SK-N-SH treated with all-trans-retinoic acid at 6 μM for 48 hours (cell line): Measurements from ENCODE around the gene UCHL3.
A peak's percentile ranks its signal among the peaks of the same experiment; 100 is the strongest.

ENCODE experiments used
- ATAC-seq: fragments of 200-7000 bp; cut with Tn5 transposase; 3 replicates; pipeline ENCODE4 v1.9.1; 2020; ENCODE audit warnings: mild to moderate bottlenecking, moderate library complexity
- ARNTL ChIP-seq: fragments of 450-650 bp; formaldehyde crosslinking; IDR thresholded peaks from 2 replicates; pipeline ENCODE4 v1.5.0; 2020; ENCODE audit warnings: low read depth, mild to moderate bottlenecking, moderate library complexity, borderline replicate concordance
- BACH2 ChIP-seq: fragments of 250-450 bp; sonication (Bioruptor Pico); IDR thresholded peaks from 2 replicates; pipeline ENCODE4 v1.9.0; 2021; ENCODE audit warnings: mild to moderate bottlenecking, borderline replicate concordance
- CREB5 ChIP-seq: fragments of 250-450 bp; sonication (Bioruptor Pico); IDR thresholded peaks from 2 replicates; pipeline ENCODE4 v1.5.1; 2020; ENCODE audit warnings: low read depth, mild to moderate bottlenecking, moderate library complexity
- CSDC2 ChIP-seq: fragments of 250-450 bp; sonication (Bioruptor Pico); IDR thresholded peaks from 2 replicates; pipeline ENCODE4 v1.5.0; 2020; ENCODE audit warnings: mild to moderate bottlenecking, moderate library complexity
- GLIS3 ChIP-seq: fragments of 250-450 bp; sonication (Bioruptor Pico); IDR thresholded peaks from 2 replicates; pipeline ENCODE4 v1.5.0; 2020; ENCODE audit warnings: mild to moderate bottlenecking, moderate library complexity
- OSR1 ChIP-seq: fragments of 250-450 bp; sonication (Bioruptor Pico); IDR thresholded peaks from 2 replicates; pipeline ENCODE4 v1.8.0; 2022; ENCODE audit warnings: moderate library complexity, mild to moderate bottlenecking, inconsistent platforms
- PATZ1 ChIP-seq: fragments of 250-450 bp; sonication (Bioruptor Pico); IDR thresholded peaks from 2 replicates; pipeline ENCODE4 v1.8.0; 2020; ENCODE audit warnings: mild to moderate bottlenecking, moderate library complexity, borderline replicate concordance
- PPARA ChIP-seq: fragments of 250-450 bp; sonication (Bioruptor Pico); IDR thresholded peaks from 2 replicates; pipeline ENCODE4 v1.5.0; 2020; ENCODE audit warnings: mild to moderate bottlenecking, borderline replicate concordance
- RARB ChIP-seq: fragments of 250-450 bp; sonication (Bioruptor Pico); IDR thresholded peaks from 2 replicates; pipeline ENCODE4 v1.8.0; 2021; ENCODE audit warnings: mild to moderate bottlenecking, moderate library complexity
- SNAI2 ChIP-seq: fragments of 250-450 bp; sonication (Bioruptor Pico); IDR thresholded peaks from 2 replicates; pipeline ENCODE4 v1.5.0; 2020; ENCODE audit warnings: mild to moderate bottlenecking, moderate library complexity
- TCF4 ChIP-seq: fragments of 250-450 bp; sonication (Bioruptor Pico); IDR thresholded peaks from 2 replicates; pipeline ENCODE4 v1.8.0; 2021; ENCODE audit warnings: mild to moderate bottlenecking, moderate library complexity, borderline replicate concordance
- TOX ChIP-seq: fragments of 250-450 bp; sonication (Bioruptor Pico); IDR thresholded peaks from 2 replicates; pipeline ENCODE4 v1.8.0; 2021; ENCODE audit warnings: mild to moderate bottlenecking, moderate library complexity, borderline replicate concordance
- TSHZ2 ChIP-seq: fragments of 250-450 bp; sonication (Bioruptor Pico); IDR thresholded peaks from 2 replicates; pipeline ENCODE4 v1.5.0; 2020; ENCODE audit warnings: mild to moderate bottlenecking, moderate library complexity
- ZC3H10 ChIP-seq: fragments of 250-450 bp; sonication (Bioruptor Pico); IDR thresholded peaks from 2 replicates; pipeline ENCODE4 v1.5.1; 2021; ENCODE audit warnings: mild to moderate bottlenecking, moderate library complexity
- ZFP3 ChIP-seq: fragments of 250-450 bp; sonication (Bioruptor Pico); IDR thresholded peaks from 2 replicates; pipeline ENCODE4 v1.5.0; 2020; ENCODE audit warnings: mild to moderate bottlenecking, moderate library complexity
- ZFP30 ChIP-seq: fragments of 450-650 bp; formaldehyde crosslinking; IDR thresholded peaks from 2 replicates; pipeline ENCODE4 v1.5.0; 2022; ENCODE audit warnings: mild to moderate bottlenecking, moderate library complexity
- ZNF565 ChIP-seq: fragments of 450-650 bp; formaldehyde crosslinking; conservative IDR thresholded peaks from 2 replicates; pipeline ENCODE4 v1.5.0; 2020; ENCODE audit warnings: low read depth, mild to moderate bottlenecking, moderate library complexity
- ZNF70 ChIP-seq: fragments of 450-650 bp; formaldehyde crosslinking; IDR thresholded peaks from 2 replicates; pipeline ENCODE4 v1.5.0; 2020; ENCODE audit warnings: mild to moderate bottlenecking, moderate library complexity
- ZNF8 ChIP-seq: fragments of 450-650 bp; formaldehyde crosslinking; IDR thresholded peaks from 2 replicates; pipeline ENCODE4 v1.5.0; 2020; ENCODE audit warnings: mild to moderate bottlenecking, moderate library complexity
- TF ChIP-seq, protein P1 (sequence below): fragments of 250-450 bp; sonication (Bioruptor Pico); IDR thresholded peaks from 2 replicates; pipeline ENCODE4 v1.5.1; 2021; ENCODE audit warnings: mild to moderate bottlenecking, moderate library complexity

The UCHL3 gene

DNA sequence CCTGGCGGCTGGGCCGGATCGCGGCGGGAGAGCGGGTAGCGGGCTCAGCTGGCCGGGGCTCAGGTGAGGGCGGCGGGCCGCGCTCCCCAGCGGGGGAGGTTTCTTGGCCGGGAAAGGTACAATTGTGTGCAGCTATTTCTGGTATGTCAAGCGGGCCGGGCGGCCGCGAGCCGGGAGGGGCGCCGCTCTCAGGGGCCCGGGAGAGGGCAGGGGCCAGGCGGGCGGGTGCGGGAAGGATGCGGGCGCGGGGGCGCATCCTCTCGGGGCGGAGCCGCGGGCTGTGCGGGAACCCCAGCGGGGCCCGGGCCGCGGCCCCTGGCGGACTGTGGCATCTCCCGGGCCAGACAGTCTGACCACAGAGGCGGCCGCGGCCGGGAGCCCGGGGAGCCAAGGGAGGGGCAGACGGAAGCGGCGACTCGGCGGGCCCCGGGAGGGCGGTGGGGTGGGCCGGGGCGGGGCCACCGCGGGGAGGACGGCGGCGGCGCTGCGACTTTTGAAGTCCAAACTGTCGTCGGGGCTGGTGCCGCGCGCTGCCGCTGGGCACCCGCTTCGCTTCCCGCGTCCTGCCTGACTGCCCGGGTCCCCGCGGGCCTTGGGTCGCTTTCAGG lies 86.3 kb downstream of the UCHL3 start, which contains the start of gene LMO7 (continued):
- TF ChIP-seq CREB5 (CRISPR knock-in tag): no peak
- no peak for TF ChIP-seq PPARA
- no peak for TF ChIP-seq TCF4 (CRISPR knock-in tag)
- TF ChIP-seq ZNF8: no peak
- TF ChIP-seq TOX (CRISPR knock-in tag): no peak
- no peak for TF ChIP-seq GLIS3 (CRISPR knock-in tag)
- TF ChIP-seq OSR1 (CRISPR knock-in tag): no peak
- no peak for TF ChIP-seq PATZ1
- no peak for TF ChIP-seq RARB
- TF ChIP-seq CSDC2 (CRISPR knock-in tag): no peak

DNA sequence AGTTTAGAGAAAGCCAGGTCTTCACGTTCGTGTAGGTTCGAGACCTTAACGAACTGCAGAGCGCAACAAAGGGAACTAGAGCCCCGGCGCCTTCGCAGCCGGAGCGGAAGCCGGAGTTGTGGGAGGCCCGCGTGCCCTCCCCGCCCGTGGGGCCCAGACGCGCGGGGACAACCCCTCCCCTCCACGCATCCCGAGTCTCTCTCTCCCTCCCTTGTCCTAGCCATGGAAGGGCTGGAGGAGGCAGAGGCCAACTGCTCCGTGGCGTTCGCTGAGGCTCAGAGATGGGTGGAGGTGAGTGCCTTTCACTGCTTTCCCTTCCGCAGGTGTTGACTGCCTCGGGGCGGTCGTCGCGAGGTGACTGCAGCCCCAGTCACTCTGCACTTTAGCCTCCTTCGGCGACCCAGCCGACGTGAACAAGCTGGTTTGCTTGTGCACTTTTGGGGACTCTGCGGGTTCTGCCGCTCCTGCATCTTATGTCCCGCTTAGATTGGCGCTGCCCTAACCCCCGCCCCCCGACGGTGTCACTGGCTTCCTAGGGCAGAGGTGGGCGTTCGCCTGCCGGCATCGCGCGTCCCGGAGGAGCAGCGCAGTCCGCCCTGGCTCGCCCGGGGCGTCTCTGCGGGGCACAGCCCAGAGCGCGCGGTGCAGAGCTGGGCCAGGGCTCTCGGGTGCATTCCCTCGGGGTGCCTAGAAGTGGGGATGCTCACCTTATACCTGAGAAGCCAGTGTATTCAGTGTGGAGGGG lies 87.0 kb downstream of the UCHL3 start:
- peak; percentile 71 for ATAC-seq
- no peak for TF ChIP-seq ZNF70 (CRISPR knock-in tag)

DNA sequence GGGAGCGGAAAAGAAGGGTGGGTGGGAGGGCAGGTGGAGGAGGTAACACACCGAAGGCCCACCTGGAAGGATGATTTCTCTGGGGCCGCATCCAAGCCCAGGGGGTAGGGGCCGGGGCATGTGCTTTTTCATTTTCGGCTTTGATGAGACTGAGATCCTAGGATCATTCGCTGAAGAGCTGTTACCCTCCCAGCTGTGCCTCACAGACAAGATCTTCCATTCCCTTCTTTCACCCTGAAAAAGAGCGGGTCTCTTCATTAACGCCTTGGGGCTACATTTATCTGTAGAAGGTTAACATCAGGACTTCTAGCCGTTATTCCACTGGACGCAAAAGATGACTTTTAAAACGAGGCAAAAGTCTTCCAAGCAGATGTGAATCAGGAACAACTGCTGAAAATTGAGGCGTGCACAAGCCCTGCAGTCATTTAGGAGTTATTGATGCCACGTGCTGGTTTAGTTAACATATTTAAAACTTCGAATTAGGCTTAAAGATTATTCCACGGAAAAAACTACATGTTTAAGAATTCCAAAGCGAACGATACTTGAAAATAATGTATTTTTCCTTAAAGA lies 87.7 kb downstream of the UCHL3 start:
- peak; percentile 13; the same call in 2 of the 3 replicates for ATAC-seq

GRCh38 chr13:75639454-75639853 lies 89.9 kb downstream of the UCHL3 start:
- ATAC-seq: no peak
- TF ChIP-seq ZFP30 (CRISPR knock-in tag) (no peak), ZC3H10 (CRISPR knock-in tag) (no peak), BACH2 (CRISPR knock-in tag) (no peak), TCF4 (CRISPR knock-in tag) (no peak), RARB (no peak), TSHZ2 (CRISPR knock-in tag) (no peak), GLIS3 (CRISPR knock-in tag) (no peak), ZNF8 (no peak), TOX (CRISPR knock-in tag) (no peak), ZFP3 (no peak), ARNTL (CRISPR knock-in tag) (no peak)
- TF ChIP-seq, protein P1, sequence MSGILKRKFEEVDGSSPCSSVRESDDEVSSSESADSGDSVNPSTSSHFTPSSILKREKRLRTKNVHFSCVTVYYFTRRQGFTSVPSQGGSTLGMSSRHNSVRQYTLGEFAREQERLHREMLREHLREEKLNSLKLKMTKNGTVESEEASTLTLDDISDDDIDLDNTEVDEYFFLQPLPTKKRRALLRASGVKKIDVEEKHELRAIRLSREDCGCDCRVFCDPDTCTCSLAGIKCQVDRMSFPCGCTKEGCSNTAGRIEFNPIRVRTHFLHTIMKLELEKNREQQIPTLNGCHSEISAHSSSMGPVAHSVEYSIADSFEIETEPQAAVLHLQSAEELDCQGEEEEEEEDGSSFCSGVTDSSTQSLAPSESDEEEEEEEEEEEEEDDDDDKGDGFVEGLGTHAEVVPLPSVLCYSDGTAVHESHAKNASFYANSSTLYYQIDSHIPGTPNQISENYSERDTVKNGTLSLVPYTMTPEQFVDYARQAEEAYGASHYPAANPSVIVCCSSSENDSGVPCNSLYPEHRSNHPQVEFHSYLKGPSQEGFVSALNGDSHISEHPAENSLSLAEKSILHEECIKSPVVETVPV (CRISPR knock-in tag): no peak

More for the DNA sequence above, 87.7 kb downstream of the UCHL3 start:
- TF ChIP-seq PATZ1 (no peak), CSDC2 (CRISPR knock-in tag) (no peak), ZFP30 (CRISPR knock-in tag) (no peak), OSR1 (CRISPR knock-in tag) (no peak), SNAI2 (CRISPR knock-in tag) (no peak), ZNF565 (CRISPR knock-in tag) (no peak), RARB (no peak), BACH2 (CRISPR knock-in tag) (no peak), PPARA (no peak), ZFP3 (no peak), ARNTL (CRISPR knock-in tag) (no peak)
- TF ChIP-seq, protein P1 (CRISPR knock-in tag): no peak
- TF ChIP-seq, all 23 proteins: peak for 0
